Measurements from ENCODE around the gene ARHGAP6.

Gene ARHGAP6

DNA sequence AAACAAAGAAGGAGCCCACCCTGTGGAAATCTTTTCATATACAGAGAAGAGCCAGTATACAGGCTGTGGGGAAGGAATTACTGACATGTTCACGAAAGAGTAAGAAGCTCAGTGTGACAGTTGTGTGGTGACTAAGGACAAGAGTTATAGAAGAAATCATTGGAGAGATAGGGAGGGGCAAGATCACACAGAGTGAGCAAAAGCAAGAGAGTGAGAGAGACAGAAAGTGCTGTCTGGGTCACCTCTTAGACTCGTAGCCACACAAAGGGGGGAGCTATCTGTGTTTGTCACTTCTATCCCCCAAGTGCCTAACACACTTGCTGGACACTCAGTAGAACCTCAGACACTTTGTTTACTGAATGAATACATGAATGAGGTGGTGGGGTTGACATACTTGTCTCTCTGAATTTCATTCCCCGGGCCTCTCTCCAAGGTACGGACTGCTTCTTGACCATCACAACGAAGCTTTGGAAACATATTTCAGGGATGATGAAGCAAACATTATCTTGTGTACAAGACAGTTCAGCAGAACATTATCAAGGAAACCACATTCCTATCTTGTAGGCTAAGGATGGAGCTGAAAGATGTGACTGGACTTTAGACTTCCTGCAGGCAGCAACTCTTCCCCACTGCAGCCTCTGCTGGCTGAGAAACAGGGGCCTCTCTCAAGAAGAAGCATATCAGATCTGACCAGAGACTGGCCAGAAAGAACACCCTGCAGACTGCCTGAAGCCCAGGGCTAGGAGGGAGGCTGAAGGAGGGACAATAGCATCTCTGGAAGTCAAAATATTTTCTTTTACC lies 204.3 kb downstream of the ARHGAP6 start:
- peak; percentile 4 for DNase-seq (ENCODE audit: low spot score)

DNA sequence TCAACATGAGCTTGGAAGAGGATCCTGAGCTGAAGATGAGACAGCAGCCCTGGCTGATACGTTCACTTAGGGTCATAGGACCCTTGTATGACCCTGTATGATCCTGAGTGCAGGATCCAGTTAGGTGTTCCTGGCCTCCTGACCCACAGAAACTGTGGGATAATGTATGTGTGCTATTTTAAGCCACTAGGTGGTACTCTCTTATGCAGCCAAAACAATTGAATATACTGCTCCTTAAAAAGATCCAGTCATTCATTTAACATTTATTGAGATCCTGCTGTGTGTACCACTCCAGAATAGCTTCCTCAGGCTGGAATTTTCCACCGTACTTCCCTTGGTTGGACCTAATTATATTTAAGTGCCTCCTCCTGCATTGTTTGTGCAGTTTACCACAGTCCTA lies 205.4 kb downstream of the ARHGAP6 start:
- DNase-seq (ENCODE audit: low spot score), result no peak

DNA sequence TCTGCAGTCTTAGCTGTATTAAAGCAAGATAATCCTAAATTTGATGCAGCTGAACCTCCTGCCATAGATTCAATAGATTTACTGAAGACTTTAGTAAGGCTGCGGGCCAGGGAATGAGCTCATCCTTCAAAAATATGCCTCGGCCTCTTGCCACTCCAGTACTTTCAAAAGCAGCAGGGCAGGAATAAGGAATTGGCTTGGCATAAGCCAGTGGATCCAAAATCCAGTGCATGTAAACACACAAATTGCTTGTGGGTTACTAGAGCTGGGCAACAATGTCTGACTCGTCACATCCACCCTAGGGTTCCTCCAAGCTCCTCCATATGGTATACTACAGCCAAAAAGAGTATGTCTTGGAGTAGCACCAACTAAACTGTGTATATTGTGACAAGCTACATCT lies 207.6 kb downstream of the ARHGAP6 start:
- DNase-seq (ENCODE audit: low spot score), result no peak

DNA sequence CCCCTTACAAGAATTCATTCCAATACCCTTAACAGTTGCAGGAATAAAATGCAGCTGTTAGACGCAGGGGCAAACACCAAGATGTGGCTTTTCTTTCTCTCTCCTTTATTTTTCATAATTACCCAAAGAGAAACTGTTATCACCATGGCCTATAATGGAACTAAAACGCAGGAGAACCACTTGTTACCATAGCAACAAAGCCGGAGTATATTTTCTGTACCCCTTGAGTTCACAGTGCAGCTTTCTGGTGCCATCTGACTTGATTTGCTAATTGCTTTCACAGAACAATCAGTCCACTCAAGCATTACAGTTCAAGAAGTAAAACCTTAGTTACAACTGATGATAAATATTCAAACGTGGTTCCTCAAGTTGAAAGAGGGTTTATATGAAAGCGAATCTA lies 214.6 kb downstream of the ARHGAP6 start:
- DNase-seq (ENCODE audit: low spot score), result no peak

DNA sequence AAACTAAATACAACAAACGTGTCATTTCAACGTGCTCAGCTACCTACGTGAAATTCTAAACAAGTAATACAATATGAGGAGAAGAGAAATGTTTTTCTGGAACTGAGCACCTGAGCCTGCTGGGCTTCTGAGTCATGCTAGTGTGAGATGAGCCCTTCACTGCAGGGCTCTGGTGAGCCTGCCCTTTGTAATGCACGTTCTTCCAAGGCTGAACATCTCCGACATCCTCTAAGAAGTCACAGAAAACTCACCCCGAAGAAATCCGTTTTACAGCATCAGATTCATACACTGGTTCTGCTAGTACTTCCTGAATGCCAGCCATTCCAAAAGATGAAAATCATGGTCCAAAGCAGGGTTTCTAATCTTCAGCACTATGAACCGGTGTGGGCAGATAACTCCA lies 215.4 kb downstream of the ARHGAP6 start:
- DNase-seq (ENCODE audit: low spot score), result no peak

DNA sequence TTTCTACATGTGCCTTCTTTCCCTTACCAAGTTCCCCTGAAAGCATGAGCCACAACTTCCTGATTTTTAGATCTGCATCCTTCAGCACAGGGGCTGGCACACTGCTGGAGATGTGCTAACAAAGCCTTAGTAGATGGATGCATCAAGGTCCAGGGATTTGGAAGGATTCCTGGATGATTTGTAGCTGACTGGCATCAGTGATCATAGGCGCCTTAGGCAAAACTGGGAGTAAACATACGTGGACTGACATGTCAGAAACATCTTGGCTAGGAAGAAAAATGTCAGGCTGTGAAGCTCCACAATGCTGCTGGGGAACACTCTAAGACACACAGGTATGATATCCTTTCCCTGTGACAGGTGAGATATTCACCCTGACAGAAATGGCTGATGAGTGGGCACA lies 216.1 kb downstream of the ARHGAP6 start:
- no peak for DNase-seq (ENCODE audit: low spot score)

DNA sequence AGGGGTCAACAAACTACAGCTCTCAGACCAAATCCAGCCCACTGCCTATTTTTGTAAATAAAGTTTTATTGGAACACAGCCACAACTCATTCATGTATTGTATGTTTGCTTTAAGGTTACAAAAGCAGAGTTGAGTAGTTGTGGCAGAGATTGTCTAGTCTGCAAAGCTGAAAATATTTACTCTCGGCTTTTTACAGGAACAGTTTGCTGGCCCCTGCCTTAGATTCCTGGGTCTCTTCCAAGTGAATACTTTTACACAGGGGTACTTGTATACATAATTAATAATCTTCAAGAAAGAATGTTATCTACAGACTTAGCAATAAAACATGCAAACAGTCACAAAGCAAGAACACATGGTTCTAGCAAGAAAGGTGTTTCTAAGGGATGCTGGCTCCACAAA lies 218.3 kb downstream of the ARHGAP6 start:
- no peak for DNase-seq (ENCODE audit: low spot score)

DNA sequence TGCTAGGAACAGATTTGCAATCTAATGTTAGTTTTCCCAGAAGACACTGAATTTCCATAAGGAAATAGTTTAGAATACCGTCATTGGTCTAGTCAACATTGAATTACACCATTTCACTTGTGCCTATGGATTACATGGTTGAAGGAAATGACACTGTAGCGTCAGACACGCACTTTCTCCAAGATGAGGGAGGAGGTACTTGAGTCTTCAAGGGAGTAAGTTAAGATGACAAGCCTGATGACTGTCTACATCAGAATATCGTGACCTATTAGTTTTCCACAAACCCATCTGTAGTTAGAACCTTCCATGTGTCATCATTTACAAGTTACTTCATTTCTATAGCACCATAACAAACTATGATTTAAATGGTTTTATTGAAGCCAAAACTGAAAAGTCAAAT lies 218.8 kb downstream of the ARHGAP6 start:
- DNase-seq (ENCODE audit: low spot score), result no peak

DNA sequence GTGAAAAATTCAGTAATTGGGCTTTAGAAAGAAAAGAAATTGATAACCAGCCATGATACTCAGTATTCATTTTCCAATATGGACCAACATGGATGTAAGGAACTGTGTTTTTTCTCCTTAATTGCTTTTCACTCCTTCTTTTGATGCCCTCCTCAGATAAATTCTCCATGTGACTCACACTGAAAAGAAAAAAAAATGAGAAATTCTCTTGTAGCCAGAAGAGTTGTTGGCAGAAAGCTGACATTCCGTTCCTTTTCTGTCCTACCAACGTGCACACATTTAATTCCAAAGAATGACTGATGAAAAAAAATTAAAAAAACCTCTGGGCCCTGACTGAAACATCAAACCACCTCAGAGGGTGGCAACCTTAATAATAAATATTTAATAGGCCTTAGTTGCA lies 219.4 kb downstream of the ARHGAP6 start:
- no peak for DNase-seq (ENCODE audit: low spot score)

DNA sequence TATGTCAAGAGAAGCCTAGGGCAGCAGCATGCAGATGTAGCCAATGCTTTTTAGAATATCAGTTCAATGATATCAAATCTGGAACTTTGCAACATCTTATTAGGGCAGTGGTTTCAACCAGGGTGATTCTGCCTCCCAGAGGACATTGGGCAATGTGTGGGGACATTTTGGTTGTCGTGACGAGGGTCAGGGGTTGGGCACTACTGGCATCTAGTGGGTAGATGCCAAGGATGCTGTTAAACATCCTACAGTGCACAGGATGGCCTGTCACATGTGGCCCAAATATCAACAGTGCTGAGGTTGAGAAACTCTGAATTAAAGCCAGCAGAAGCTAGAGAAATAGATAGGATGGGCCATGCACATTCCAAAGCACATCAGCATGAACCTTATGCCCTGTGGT lies 220.2 kb downstream of the ARHGAP6 start:
- DNase-seq (ENCODE audit: low spot score), result no peak

DNA sequence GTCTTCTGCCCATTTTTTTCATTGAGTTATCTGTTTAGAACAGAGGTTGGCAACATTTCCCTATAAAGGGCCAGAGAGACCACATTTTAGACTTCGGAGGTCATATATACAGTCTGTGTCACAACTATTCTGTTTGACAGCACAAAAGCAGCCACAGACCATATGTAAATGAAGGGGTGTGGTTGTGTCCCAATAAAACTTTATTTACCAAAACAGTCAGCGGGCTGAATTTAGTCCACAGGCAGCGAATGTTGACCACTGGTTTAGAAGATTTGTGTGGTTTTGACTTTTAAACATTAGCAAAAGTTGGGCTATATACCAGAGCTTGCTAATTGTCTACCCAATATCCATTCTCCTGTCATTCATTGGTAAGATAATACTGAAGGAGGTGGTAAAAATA lies 221.7 kb downstream of the ARHGAP6 start:
- no peak for DNase-seq (ENCODE audit: low spot score)

DNA sequence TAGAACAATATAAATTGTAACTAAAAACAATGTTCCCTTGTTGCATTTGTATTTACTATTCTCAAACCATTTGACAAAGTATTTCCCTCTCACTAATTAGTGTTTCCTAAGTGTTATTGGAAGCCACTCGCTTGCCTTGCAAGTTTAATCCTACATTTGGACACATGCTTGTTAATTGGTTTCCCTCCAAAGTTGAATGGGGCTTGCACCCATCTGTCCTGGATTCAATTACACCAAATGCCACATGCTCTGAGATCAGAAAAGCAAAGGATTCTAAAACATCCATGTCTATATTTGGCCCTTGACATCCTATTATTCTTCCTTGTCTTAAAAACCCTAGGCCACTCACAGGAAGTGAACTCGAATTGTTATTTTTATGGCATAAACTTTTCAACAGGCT lies 225.9 kb downstream of the ARHGAP6 start:
- no peak for DNase-seq (ENCODE audit: low spot score)

DNA sequence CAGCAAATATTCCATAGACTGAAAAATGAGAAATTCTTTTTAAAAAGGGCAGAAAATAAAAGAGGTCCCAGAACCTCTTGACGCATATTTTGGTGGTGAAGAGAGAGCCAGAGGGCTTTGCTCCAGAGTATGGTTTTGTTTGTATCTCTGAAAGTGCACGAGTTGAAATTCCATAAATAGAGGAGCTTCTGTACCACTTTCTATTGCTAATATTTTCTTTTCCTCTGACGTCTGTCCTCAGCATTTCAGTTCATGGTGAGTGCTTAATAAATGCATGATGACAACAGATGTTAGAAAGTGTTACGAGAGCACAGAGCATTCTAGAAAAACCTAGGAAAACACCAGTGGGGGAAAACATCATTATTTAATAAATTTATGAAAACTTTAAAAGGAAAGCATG lies 227.0 kb downstream of the ARHGAP6 start:
- no peak for DNase-seq (ENCODE audit: low spot score)

DNA sequence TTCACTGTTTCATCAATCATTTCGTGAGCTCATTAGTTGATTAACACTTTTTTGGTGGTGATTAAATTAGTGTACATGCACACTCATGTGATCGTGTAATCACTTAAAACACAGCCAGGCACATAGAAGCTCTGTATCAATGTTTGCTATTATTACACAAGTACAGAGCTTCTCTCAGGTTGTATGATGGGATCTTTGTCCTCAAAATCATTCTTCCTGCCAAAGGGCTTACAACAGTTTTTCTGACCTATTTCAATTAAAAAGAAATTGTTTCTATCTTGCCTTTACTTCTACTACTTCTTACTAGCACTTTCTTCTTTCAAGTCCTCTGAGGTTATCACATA lies 227.4 kb downstream of the ARHGAP6 start:
- no peak for DNase-seq (ENCODE audit: low spot score)

DNA sequence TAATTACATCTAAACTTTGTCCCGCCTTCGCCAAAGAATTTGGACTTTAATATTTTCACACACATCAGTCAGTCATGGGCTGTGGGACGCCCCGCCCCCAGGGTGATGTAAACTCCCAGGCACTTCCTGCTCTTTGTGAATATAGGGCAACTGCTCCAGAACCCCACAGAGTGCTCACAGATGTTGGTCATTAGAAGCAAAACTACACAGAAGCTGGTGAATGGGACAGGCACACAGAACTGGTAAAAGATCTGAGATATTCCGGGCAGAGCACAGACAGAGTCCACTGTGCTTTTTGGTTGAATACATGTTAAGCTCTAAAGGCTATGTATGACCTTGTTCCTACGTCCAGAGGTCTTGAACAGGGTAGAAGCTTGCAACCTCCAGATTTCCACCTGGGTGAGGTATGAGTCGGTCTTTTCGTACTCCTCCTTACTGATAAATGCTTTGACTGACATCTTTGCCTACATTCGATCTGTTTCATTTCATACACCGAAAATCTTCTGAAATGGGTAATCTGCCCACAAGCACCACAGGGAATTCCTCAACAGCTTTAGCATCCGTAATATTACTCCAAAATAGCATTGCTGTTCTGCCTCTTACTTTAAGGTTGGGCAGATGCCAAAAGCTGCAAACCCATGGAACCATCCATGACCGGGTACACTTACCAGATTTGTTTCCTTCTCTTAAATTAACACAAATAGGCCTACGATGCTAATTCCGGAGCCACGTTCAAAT lies 227.9 kb downstream of the ARHGAP6 start:
- DNase-seq (ENCODE audit: low spot score), result no peak

DNA sequence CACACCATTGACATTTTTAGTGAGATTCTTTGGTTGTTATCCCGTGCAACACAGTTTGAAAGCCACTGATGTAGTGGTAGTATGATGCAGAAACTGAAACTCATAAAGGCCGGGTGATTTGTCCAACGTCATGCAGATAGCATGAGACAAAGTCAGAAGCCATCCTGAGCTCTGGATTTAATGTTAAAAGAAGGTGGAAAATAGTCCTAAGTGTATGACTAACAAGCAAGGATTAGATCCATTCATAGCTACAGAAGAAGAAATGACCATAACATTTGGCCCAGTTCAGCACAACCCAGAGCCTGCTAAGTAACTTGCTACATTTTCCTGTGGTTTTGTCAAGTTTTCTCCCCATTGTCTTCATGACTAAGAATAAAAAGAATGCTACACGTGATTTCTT lies 230.2 kb downstream of the ARHGAP6 start:
- no peak for DNase-seq (ENCODE audit: low spot score)

DNA sequence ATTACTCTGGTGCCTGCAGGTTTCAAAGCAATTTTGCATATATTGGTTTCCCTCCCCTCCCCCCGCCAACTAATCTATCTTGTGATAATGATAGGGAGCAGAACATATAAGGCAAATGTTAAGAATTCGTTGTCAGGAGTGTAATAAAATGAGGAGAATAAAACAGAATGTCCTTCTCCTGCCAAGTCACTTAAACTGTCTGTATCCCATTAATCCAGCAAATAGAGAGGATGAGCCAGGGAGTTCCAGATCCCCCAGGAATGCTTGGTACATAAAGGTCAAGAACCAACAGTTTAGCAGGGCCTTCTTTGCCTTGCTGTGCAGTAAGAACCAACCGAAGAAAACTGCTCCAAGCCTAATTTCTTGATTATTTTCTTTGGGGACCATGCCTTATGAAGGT lies 231.1 kb downstream of the ARHGAP6 start:
- no peak for DNase-seq (ENCODE audit: low spot score)

DNA sequence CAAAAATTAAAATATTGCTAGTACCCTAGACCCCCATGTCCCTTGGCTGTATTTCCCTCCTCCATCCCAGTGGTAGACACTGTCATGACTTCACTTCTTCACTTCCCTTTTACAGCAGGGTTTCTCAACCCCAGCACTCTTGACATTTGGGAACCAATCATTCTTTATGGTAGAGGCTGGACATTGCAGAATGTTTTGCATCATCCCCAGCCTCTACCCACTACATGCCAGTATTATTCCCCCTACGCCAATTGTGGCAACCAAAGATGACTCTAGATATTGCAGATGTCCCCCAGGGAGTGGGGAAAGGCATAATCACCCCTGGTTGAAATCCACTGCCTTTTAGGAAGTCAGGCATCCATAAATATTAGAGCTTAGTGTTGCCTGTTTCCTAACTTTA lies 233.9 kb downstream of the ARHGAP6 start:
- no peak for DNase-seq (ENCODE audit: low spot score)

DNA sequence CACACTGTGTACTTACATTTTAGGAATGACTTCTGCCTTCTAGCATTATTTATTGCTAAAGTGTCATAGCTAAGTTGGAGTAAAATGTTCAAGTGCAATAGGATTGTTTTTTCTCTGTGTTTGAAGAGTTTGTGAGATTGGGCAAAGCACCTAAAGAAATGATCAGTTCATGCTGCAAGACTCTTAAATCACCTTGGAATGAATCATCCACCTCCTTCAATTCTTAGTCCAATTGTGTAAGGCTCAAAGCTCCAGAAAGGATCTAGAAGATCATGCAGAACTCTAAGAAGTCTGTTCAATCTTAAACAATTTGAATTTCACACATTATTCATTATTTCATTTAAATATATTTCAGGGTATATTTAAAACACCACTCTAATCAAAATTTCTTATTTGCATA lies 235.4 kb downstream of the ARHGAP6 start:
- DNase-seq (ENCODE audit: low spot score), result no peak

DNA sequence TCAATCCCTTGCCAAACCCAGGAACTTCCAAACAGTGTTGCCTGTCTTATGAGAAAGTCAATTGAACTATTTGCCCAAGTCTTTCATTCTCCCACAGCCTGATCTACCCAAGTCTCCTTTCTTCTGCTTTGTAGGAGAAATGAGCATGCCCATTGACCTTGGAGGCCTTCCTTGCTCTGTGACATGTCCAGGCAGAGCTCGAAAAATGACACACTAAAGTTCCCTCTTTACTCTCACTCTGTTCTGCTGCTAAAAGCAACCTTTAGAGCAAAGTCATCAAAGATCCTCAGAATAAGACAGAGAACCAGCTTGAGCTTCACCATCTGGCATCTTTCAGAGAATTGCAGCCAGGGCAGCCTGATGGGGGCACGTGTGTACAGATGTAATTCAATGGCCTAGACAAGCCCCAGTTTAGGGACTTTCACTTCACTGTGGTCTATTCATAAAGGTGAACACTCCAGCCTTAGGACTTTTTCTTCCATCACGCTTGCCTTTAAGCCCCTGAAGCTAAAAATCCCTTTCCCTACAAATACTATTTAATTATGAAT lies 236.1 kb downstream of the ARHGAP6 start:
- no peak for DNase-seq (ENCODE audit: low spot score)

DNA sequence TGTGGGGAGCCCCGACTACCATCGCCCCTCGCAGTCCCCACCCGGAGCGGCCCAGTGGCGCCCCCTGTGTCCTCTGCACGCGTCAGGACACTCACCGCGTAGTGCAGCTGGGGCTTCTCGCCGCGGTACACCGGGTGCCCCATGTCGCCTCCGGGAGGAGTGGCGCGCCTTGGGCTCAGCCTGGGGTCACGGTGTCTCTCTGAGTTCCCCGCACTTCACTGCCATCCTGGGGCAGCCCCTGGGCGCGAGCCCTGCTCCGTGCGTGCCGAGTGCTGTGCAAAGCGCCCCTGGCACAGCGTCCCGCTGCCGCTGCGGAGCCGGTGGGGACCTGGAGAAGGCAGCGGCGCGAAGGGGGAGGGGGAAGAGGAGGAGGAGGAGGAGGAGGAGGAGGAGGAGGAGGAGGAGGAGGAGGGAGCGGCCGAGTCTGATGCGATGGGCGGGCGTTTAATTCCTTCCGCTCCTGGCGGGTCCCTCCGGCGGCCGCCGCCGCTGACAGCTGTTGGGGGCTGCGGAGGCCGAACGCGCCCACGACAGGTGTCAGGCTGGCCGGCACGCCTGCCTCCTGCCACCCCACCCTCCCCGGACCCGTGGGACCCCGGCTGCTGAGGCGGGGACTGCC lies 238.2 kb downstream of the ARHGAP6 start:
- no peak for DNase-seq (ENCODE audit: low spot score)

DNA sequence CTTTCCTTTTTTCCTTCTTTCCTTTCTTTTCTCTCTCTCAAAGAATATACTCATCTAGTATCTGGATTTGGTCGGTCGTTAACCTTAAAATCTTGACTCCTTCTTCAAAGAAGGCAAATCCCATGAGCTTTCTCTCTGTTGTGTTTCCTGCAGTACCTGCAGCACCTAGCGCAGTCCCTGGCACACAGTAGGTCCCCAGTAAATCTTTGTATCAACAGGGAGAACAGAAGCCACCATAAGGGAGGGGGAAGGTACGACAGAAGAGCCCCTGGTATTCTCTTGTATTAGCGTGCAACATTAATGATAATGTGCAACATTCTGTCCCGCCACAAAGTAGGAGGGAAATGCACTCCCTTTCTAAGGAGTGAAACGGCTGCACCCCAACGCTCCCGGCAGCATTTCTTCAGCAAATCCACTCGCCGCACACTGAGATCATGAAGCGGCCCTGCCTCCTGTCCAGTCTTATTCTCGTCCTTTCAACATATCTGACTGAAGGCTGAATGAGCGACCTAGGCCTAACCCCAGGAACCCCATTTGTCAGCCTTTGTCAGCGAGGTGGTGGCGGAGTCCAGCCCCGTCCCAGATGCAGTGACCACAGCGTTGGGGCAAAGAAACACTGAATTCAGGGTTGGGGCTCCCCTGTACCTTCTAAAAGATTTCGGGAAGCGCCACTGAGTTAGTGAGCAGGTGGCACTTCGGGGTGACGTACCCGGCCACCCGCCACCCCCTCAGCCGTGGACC lies 238.8 kb downstream of the ARHGAP6 start:
- DNase-seq (ENCODE audit: low spot score), result no peak
